ENCODE results near the gene IDH3A. TPM values are rescaled to one million over a fixed set of nuclear protein-coding genes. Genes with fewer than 3 reads are reported as not detected.
A peak's percentile ranks its signal among the peaks of the same experiment; 100 is the strongest.

Gene IDH3A
- total RNA-seq, 2 experiments from 2014 or later: 47.5 to 47.6 TPM

GRCh38 chr15:78159395-78159794, 10.2 kb downstream of the IDH3A start:
- no peak for TF ChIP-seq CTCF (IDR thresholded peaks at IDR 0.05)
- ChIA-PET CTCF (no interaction called here), POLR2A (no interaction called here)
- no peak overlapping the region for H3K4me3 Mint-ChIP-seq
- DNase-seq (no peak), ATAC-seq (ENCODE audit: poor library complexity) (no peak)
- no peaks in the 10 kb centered on the region for H3K27me3 ChIP-seq (ENCODE audit: control insufficient read depth in 1 of 2, insufficient read depth in 2 of 2, low read length in 2 of 2)
- intact Hi-C loops (cut with DNase I, micrococcal nuclease): no loop called here
- H3K36me3 Mint-ChIP-seq (ENCODE audit: low read depth): peaks cover 73% of the 10 kb centered on the region
- H3K4me1 Mint-ChIP-seq (ENCODE audit: low read depth): peaks cover 7% of the 10 kb centered on the region
- no peaks in the 10 kb centered on the region for H3K9me3 Mint-ChIP-seq
- H3K27me3 Mint-ChIP-seq: no peaks in the 10 kb centered on the region
- H3K27ac Mint-ChIP-seq: no peak overlapping the region
- H3K9me3 ChIP-seq (ENCODE audit: control insufficient read depth in 1 of 2, insufficient read depth in 1 of 2, low read length in 2 of 2): no peaks in the 10 kb centered on the region
- no peaks in the 10 kb centered on the region for H3K4me1 ChIP-seq (ENCODE audit: insufficient read depth, low read length)
- H3K36me3 ChIP-seq (ENCODE audit: insufficient read depth, low read length): peaks cover 62% of the 10 kb centered on the region
- no peak overlapping the region for H3K27ac ChIP-seq (ENCODE audit: low read depth in 1 of 2, low read length in 2 of 2)
- no peak overlapping the region for H3K4me3 ChIP-seq (ENCODE audit: low read length)

- ATAC-seq (ENCODE audit: poor library complexity) (peak; percentile 95), DNase-seq (peak in 10 of 14 experiments; percentile 9 to 64 (median 34))
- no peak overlapping the region for H3K27ac ChIP-seq (ENCODE audit: low read depth in 1 of 2, low read length in 2 of 2)
- Mint-ChIP-seq H3K27me3 (no peaks in the 10 kb centered on the region), H3K4me3 (peak overlapping the region; percentile 31), H3K9me3 (no peaks in the 10 kb centered on the region), H3K27ac (peak overlapping the region; percentile 93), H3K36me3 (ENCODE audit: low read depth) (peaks cover 83% of the 10 kb centered on the region), H3K4me1 (ENCODE audit: low read depth) (peaks cover 12% of the 10 kb centered on the region)
- H3K36me3 ChIP-seq (ENCODE audit: insufficient read depth, low read length): peaks cover 75% of the 10 kb centered on the region
- no peak for TF ChIP-seq CTCF (IDR thresholded peaks at IDR 0.05)
- intact Hi-C loops (cut with DNase I, micrococcal nuclease): no loop called here
- POLR2A ChIA-PET: interaction anchor here (1.8 kb wide), 1 partner anchor 12 kb away, joined by 5 read pairs; the partner anchor contains the start of gene IDH3A
- H3K27me3 ChIP-seq (ENCODE audit: control insufficient read depth in 1 of 2, insufficient read depth in 2 of 2, low read length in 2 of 2): no peaks in the 10 kb centered on the region
- no peak overlapping the region for H3K4me3 ChIP-seq (ENCODE audit: low read length)
- no peaks in the 10 kb centered on the region for H3K9me3 ChIP-seq (ENCODE audit: control insufficient read depth in 1 of 2, insufficient read depth in 1 of 2, low read length in 2 of 2)
- CTCF ChIA-PET: no interaction called here
- H3K4me1 ChIP-seq (ENCODE audit: insufficient read depth, low read length): peaks cover under 1% of the 10 kb centered on the region
Measured at GRCh38 chr15:78162038-78162437, 12.9 kb downstream of the IDH3A start.

- Mint-ChIP-seq H3K36me3 (ENCODE audit: low read depth) (peaks cover 85% of the 10 kb centered on the region), H3K4me3 (no peak overlapping the region), H3K27me3 (no peaks in the 10 kb centered on the region), H3K9me3 (no peaks in the 10 kb centered on the region), H3K27ac (no peak overlapping the region), H3K4me1 (ENCODE audit: low read depth) (peaks cover 25% of the 10 kb centered on the region)
- CTCF ChIA-PET: interaction anchor here (1.1 kb wide), 1 partner anchor 56 kb away, joined by 3 read pairs; no protein-coding TSS in a partner anchor
- Histone ChIP-seq H3K9me3 (ENCODE audit: control insufficient read depth in 1 of 2, insufficient read depth in 1 of 2, low read length in 2 of 2) (no peaks in the 10 kb centered on the region), H3K4me3 (ENCODE audit: low read length) (no peak overlapping the region), H3K36me3 (ENCODE audit: insufficient read depth, low read length) (peaks cover 80% of the 10 kb centered on the region), H3K4me1 (ENCODE audit: insufficient read depth, low read length) (peaks cover 3% of the 10 kb centered on the region), H3K27ac (ENCODE audit: low read depth in 1 of 2, low read length in 2 of 2) (no peak overlapping the region), H3K27me3 (ENCODE audit: control insufficient read depth in 1 of 2, insufficient read depth in 2 of 2, low read length in 2 of 2) (no peaks in the 10 kb centered on the region)
- POLR2A ChIA-PET: interaction anchor here (0.6 kb wide), 1 partner anchor 8 kb away, joined by 3 read pairs; no protein-coding TSS in a partner anchor
- intact Hi-C loops (cut with DNase I, micrococcal nuclease): no loop called here
- DNase-seq (no peak), ATAC-seq (ENCODE audit: poor library complexity) (no peak)
- no peak for TF ChIP-seq CTCF (IDR thresholded peaks at IDR 0.05)
Measured at GRCh38 chr15:78164010-78164409, 14.8 kb downstream of the IDH3A start.

All from CD4-positive, alpha-beta T cell (primary cell).